ENCODE data around the gene NAPA.

Gene NAPA

GRCh38 chr19:47483800-47484690 is 30.8 kb downstream of the NAPA start, which contains the start of gene KPTN:
Gene KPTN, minus strand, starts transcription at chr19:47484219. Its CDS starts 59 bp downstream, at chr19:47484160.
- DNase-seq = peak; percentile 88

- DNase-seq = no peak
These were observed 31.7 kb downstream of the NAPA start for GRCh38 chr19:47483200-47483599.

DNA sequence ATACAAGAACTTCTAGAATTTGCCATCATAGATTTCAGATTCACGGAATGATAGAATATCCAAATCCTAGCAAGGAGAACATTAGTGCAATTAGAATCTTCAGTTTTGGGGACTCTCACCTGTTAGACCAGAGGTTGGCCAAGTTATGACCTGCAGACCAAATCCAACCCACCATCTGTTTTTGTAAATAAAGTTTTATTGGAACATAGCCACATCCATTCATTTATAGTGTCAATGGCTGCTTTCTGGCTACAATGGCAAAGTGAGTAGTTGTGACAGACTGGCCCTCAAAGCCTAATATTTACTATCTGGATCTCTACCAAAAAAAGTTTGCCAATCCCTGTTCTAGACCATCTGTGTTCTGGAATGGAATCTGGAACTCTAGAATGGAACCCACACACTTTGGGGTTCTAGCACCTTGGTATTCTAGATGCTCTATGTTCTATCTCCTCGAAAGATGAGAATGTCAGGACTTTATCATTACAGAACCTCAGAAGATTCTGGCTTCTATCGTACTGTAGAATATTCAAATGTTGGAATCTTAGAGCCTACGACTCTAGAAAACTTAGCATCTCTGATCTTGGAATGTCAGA is 33.3 kb downstream of the NAPA start:
- no peak for DNase-seq

DNA sequence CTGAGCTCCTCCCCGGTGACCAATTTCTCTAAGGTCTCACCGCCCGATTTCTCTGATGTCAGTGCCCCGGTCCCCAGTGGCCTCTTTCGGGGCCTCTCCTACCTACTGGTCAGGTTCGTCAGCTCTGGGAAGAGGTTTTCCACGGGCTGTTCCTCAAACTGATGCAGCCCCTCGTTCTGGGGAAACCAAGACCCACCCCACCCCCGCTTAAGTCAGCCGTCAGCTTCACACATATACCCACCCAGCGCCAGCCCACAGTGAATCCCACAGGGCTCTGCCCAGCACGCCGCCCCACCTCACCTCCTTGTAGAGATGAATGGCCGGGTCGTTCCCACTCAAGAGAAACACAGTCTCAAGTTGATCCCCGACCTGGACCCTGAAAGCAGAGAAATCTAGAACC is 34.2 kb downstream of the NAPA start:
- no peak for DNase-seq

- no peak for DNase-seq
These were observed 35.0 kb downstream of the NAPA start for GRCh38 chr19:47479701-47480503.

DNA sequence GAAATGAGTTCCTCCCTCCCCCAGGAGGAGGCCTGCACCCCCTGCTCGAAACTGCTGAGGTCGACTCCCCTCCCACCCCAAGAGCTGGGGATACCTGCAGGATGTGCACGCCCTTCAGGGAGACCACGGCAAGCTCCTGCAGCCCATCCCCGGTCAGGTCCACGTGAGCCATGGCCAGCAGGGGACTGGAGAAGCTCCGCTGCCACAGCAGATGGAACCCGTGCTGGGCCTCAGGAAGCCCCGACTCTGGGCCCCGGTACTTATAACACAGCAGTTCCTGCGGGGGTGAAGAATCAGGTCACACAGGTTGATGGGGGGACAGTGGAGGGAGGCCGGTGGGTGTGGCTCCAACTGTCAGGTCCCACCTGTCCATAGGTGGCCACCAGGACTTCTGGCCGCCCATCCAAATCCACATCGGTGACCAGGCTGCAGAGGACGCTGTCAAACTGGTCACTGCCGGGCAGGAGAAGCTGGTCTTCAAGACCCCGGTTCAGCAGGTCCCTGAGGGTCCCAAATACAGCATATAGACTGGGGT is 38.4 kb downstream of the NAPA start:
- no peak for DNase-seq

DNA sequence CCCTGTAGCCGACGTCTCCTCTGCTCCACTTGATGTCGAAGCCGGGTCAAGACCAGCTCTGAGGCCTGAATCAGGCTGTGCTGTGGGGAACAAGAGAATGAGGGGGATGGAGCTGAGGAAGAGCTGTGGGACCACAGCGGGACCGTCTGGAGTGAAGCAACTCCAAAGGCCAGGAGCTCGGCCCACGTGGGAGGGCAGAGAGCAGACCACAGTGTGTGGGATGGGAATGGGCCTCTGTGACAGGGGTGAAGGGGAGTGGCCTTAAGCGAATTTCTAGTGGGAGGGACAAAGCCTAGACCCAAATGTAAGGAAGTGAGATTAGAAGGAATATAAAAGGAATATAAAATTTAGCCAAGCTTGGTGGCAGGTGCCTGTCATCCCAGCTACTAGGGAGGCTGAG is 39.4 kb downstream of the NAPA start:
- DNase-seq = no peak

DNA sequence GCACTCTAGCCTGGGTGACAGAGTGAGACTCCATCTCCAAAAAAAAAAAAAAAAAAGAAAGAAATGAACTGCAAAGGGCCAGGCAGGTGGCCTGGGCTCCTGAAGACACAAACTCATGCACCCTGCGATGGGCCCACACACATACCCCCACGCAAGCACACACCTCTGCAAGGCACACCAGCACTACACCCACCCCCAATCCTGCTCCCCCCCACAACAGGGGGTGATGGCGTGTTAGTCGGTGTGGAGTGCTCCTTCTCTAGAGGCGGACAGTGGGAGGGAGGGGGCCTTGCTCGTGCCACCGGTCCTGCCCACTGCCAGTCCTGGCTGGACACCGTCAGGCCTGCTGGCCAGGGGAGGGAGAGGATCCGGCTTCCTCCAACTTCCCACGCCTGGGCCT is 41.5 kb downstream of the NAPA start:
- DNase-seq = no peak

GRCh38 chr19:47471733-47472457 is 43.0 kb downstream of the NAPA start, which contains the start of gene SLC8A2:
Gene SLC8A2, minus strand, starts transcription at chr19:47471893. Its CDS starts 5,490 bp downstream, at chr19:47466403.
- peak; percentile 62 for DNase-seq

GRCh38 chr19:47471381-47471732 is 43.5 kb downstream of the NAPA start:
- no peak for DNase-seq

DNA sequence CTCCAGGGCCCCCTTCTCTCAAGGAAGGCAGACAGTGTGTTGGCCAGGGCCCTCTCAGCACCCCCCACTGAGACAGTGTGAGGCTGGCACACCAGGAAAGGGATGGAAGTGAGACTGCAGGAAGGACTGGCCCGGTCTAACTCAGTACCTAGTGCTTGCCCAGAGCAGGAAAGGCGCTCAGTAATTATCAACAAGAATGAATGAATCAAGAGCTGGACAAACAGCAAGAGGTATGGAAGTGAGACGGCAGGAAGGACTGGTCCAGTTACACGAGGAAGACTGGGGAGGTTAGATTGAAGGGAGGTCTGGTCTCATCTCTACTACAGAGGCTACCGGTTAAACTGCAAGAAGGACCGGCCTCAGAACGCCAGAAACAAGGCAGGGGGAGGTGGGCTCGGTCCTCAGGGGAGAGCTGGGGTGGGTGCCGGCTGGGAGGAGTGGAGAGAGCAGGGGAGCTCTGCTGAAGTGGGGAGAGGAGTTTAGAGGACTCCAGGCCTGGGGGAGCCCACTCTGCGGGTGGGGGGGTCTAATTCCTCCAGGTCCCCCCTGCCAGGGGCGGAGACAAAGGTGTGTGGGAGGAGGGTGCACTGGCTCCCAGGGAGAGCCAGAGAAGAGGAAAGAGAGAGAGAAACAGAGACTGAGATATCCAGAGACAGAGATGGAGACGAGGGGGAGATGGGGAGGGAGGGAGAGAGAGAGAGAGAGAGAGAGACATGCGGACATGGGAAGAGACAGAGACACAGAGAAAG is 44.2 kb downstream of the NAPA start:
- DNase-seq = no peak

DNA sequence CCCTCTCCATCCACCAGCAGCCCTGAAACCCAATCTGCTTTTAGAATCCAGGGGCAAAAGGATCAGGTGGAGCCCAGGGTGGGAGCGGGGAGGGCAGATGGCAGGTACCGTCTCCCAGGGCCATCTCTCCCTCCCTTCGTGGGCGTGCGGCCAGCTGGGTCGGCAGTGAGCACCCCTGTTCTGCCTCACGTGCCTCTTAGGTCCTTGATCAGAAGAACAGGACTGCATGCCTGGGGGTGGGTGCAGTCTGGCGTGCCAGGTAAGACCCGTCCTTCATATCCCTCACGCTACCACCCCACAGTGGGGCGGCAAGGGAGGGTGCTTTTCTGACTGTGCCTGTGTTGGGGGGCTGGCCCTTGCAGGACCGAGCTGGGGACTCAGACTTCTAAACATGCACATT is 45.1 kb downstream of the NAPA start:
- no peak for DNase-seq

GRCh38 chr19:47469363-47469700 is 45.5 kb downstream of the NAPA start:
- no peak for DNase-seq

DNA sequence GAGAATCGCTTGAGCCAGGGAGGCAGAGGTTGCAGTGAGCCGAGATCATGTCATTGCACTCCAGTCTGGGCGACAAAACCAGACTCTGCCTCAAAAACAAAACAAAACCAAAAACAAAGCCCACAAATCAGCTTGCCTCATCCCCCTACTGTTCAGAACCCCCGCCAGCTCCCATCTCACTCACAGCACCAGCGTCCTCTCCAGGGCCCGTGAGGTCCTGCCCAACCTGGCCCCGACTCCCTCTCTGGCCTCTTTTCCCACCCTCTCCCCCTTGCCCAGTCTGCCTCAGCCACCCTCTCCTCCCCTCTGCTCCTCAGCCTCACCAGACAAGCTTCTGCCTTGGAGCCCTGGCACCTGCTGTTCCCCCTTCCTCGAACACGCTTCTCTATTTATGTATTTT is 46.9 kb downstream of the NAPA start:
- DNase-seq = no peak

DNA sequence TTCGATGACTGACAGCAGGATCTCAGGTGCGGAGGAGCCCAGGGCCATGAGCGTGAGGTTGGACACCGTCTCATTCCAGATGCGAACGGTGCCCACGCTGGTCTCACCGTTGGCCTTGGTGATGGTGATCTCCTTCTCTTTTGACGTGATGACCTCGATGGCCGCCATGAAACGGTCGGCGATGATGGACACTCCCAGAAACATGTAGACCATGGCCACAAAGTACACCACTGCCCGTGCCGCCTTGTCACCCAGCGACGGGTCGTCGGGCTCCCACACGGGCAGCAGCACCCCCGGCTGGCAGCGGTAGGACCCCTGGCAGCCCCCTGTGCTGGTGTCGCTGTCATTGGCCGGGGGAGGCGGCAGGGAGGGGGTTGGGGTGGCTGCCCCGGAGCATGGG is 48.9 kb downstream of the NAPA start:
- DNase-seq = no peak

DNA sequence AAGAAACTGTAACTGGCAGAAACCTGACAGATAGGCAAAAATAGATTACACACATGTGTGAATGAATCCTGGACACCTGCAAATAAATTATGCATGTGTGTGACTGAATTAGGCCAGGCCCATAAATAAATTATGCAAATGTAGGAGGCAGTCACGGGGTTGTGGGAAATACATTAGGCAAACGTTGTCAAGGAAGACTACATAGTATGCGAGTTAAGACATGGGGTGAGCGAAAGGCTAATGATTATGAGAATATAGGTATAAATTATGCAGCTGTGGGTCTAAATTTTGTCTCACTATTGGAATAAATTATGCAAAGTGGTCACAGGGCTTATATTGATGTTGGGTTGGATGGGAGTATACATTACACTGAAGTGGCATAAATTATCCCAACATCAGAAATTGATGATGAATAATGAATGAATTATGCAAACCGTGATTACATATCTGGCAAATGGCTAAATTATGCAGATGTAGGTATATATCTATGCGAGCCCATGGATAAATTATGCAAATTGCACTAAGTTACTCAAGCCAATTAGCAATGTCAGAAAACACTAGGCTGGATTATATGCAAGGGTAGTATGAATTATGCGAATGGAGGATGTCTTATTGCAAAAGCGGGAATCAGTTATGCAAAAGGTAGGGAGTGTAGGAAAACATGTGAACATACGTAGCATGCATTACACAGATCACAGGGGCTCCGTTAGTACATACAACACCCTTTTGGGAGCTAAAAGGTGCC is 50.0 kb downstream of the NAPA start:
- DNase-seq = no peak

DNA sequence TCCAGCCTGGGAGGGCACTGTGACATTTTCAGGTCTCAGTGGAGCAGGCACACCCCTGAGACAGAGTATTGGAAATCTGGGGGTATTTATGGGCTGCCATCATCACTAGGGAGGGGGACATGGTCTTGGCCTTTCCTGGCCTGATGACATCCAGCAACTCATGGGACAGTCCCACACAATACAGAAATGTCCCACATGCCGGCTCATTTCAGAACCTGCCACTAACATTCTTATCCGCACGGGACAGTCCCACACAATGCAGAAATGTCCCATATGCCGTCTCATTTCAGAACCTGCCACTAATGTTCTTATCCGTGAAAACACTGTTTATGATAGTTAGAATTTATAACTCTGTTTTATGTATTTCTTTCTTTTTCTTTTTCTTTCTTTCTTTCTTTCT is 53.0 kb downstream of the NAPA start:
- DNase-seq = no peak

DNA sequence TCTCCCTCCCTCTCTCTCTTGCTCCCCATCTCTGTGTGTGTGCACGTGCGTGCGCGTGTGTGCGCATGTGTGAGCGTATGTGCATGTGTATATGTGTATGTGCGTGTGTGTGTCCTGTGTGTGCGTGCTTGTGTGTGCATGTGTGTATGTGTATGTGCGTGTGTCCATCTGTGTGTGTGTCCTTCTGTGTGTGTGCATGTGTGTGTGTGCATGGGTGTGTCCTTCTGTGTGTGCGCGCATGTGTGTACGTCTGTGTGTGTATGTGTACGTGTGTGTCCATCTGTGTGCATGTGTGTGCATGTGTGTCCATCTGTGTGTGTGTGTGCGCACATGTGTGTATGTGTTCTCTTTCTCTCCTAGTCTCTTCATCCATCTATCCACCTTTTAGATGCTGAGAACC is 55.4 kb downstream of the NAPA start:
- DNase-seq = no peak

GRCh38 chr19:47458672-47459071 is 56.2 kb downstream of the NAPA start:
- no peak for DNase-seq

GRCh38 chr19:47456721-47457474 is 58.0 kb downstream of the NAPA start:
- DNase-seq = no peak

DNA sequence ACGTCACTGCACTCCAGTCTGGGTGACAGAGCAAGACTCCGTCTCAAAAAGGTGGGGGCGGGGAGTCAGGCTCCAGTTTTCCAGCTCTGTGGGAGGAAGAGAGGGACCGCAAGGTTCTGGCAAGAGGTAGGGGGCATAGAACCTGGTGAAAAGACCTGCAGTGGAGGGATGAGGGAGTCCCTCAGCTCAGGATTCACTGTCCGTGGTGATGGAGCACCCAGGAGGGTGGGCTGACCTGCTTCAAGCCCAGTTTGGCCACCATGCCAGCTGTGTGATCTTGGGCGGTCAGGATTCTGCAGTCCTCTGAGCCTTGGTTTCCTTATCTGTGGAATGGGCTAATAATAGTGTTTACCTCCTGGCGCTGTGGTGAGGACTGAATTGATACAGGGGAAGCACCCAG is 64.4 kb downstream of the NAPA start:
- no peak for DNase-seq

Measured in activated CD4-positive, alpha-beta T cell treated with anti-CD3 and anti-CD28 coated beads, Interleukin-2, amount 50 U/mL, for 1 hour (primary cell).